ENCODE data around the gene RHBDD2.

GRCh38 chr7:75924889-75925288, 46.1 kb downstream of the RHBDD2 start:
- no peak for TF ChIP-seq SMC3 (conservative IDR thresholded peaks at IDR 0.05; ENCODE audit: poor library complexity)
- TF ChIP-seq EZH2 (IDR thresholded peaks at IDR 0.05; ENCODE audit: borderline replicate concordance, insufficient read depth, low read length, poor library complexity, severe bottlenecking) = no peak
- TF ChIP-seq, protein P1, sequence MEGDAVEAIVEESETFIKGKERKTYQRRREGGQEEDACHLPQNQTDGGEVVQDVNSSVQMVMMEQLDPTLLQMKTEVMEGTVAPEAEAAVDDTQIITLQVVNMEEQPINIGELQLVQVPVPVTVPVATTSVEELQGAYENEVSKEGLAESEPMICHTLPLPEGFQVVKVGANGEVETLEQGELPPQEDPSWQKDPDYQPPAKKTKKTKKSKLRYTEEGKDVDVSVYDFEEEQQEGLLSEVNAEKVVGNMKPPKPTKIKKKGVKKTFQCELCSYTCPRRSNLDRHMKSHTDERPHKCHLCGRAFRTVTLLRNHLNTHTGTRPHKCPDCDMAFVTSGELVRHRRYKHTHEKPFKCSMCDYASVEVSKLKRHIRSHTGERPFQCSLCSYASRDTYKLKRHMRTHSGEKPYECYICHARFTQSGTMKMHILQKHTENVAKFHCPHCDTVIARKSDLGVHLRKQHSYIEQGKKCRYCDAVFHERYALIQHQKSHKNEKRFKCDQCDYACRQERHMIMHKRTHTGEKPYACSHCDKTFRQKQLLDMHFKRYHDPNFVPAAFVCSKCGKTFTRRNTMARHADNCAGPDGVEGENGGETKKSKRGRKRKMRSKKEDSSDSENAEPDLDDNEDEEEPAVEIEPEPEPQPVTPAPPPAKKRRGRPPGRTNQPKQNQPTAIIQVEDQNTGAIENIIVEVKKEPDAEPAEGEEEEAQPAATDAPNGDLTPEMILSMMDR (IDR thresholded peaks at IDR 0.05; ENCODE audit: poor library complexity, severe bottlenecking) = no peak
- TF ChIP-seq TAF1 (IDR thresholded peaks at IDR 0.05; ENCODE audit: low read depth) = no peak
- no peak for TF ChIP-seq POLR2AphosphoS5 (IDR thresholded peaks at IDR 0.05)
- TF ChIP-seq EP300 (conservative IDR thresholded peaks at IDR 0.05; ENCODE audit: poor library complexity, severe bottlenecking) = no peak
- TF ChIP-seq, protein P2, sequence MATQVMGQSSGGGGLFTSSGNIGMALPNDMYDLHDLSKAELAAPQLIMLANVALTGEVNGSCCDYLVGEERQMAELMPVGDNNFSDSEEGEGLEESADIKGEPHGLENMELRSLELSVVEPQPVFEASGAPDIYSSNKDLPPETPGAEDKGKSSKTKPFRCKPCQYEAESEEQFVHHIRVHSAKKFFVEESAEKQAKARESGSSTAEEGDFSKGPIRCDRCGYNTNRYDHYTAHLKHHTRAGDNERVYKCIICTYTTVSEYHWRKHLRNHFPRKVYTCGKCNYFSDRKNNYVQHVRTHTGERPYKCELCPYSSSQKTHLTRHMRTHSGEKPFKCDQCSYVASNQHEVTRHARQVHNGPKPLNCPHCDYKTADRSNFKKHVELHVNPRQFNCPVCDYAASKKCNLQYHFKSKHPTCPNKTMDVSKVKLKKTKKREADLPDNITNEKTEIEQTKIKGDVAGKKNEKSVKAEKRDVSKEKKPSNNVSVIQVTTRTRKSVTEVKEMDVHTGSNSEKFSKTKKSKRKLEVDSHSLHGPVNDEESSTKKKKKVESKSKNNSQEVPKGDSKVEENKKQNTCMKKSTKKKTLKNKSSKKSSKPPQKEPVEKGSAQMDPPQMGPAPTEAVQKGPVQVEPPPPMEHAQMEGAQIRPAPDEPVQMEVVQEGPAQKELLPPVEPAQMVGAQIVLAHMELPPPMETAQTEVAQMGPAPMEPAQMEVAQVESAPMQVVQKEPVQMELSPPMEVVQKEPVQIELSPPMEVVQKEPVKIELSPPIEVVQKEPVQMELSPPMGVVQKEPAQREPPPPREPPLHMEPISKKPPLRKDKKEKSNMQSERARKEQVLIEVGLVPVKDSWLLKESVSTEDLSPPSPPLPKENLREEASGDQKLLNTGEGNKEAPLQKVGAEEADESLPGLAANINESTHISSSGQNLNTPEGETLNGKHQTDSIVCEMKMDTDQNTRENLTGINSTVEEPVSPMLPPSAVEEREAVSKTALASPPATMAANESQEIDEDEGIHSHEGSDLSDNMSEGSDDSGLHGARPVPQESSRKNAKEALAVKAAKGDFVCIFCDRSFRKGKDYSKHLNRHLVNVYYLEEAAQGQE (IDR thresholded peaks at IDR 0.05; ENCODE audit: borderline replicate concordance) = no peak
- no peak for TF ChIP-seq RAD21 (conservative IDR thresholded peaks at IDR 0.05)
